Common myeloid progenitor, CD34-positive (primary cell): Measurements from ENCODE around the gene MVB12B.
"Not testable (repeated sequence)": the region's sequence is repeated elsewhere in the genome, so short reads cannot be mapped to it uniquely, and the experiment has no call there.

Experiments
- CTCF ChIA-PET: fragments of 350-600 bp; sonication (Branson Sonifier 250); formaldehyde crosslinking; loops from one replicate; lab custom pipeline; 2021; ENCODE audit warnings: antibody characterized with exemption; lab: Charles Lee
- POLR2A ChIA-PET: fragments of 350-600 bp; sonication (Branson Sonifier 250); formaldehyde crosslinking; loops from one replicate; lab custom pipeline; 2021; ENCODE audit warnings: antibody characterized with exemption; lab: Charles Lee
- DNase-seq, 3 donors: peaks; one replicate each; pipeline versions ENCODE4 v3.0.0 to v3.0.0-alpha.2; 2013
- H3K27ac ChIP-seq, 2 experiments: 1 replicate in 1 of 2; 2 replicates in 1 of 2; pipeline ENCODE4 v1.7.0; 2013; ENCODE audit warnings: inconsistent platforms in 2 of 2, low read length in 2 of 2, mild to moderate bottlenecking in 2 of 2, low read depth in 1 of 2, moderate library complexity in 1 of 2; ENCODE audit not compliant: severe bottlenecking in 2 of 2, insufficient read depth in 1 of 2, poor library complexity in 1 of 2
- H3K27me3 ChIP-seq, 5 experiments: replicated peaks in 2 of 5; 1 replicate in 3 of 5; 2 replicates in 2 of 5; pipeline versions ENCODE4 v1.6.1 to v1.7.0; 2013; ENCODE audit warnings: low read length in 4 of 5, mild to moderate bottlenecking in 2 of 5, moderate library complexity in 2 of 5, inconsistent platforms in 1 of 5; ENCODE audit not compliant: insufficient read depth in 5 of 5, control insufficient read depth in 4 of 5
- H3K36me3 ChIP-seq, 4 experiments: 1 replicate in 2 of 4; 2 replicates in 2 of 4; pipeline versions ENCODE4 v1.6.1 to v1.7.0; 2013; ENCODE audit warnings: low read length in 3 of 4, control low read depth in 1 of 4, mild to moderate bottlenecking in 1 of 4; ENCODE audit not compliant: control insufficient read depth in 4 of 4, insufficient read depth in 4 of 4
- H3K4me1 ChIP-seq, 4 experiments: 1 replicate in 3 of 4; 2 replicates in 1 of 4; pipeline versions ENCODE4 v1.6.1 to v1.7.1; 2013; ENCODE audit warnings: low read length in 3 of 4, mild to moderate bottlenecking in 3 of 4, control low read depth in 1 of 4, inconsistent platforms in 1 of 4, moderate library complexity in 1 of 4; ENCODE audit not compliant: control insufficient read depth in 4 of 4, insufficient read depth in 4 of 4; ENCODE audit errors: control extremely low read depth in 1 of 4
- H3K4me3 ChIP-seq, 7 experiments: 1 replicate in 4 of 7; 2 replicates in 3 of 7; pipeline versions ENCODE4 v1.5.1 to v1.7.0; 2013; ENCODE audit warnings: mild to moderate bottlenecking in 7 of 7, low read length in 6 of 7, moderate library complexity in 6 of 7, inconsistent platforms in 2 of 7, low read depth in 2 of 7, control low read depth in 1 of 7; ENCODE audit not compliant: insufficient read depth in 4 of 7, control insufficient read depth in 1 of 7; ENCODE audit errors: extremely low read depth in 1 of 7
- H3K9me3 ChIP-seq, 5 experiments: 1 replicate in 4 of 5; 2 replicates in 1 of 5; pipeline versions ENCODE4 v1.6.1 to v1.7.1; 2013; ENCODE audit warnings: low read length in 4 of 5, mild to moderate bottlenecking in 2 of 5, inconsistent platforms in 1 of 5, low read depth in 1 of 5, moderate library complexity in 1 of 5; ENCODE audit not compliant: control insufficient read depth in 4 of 5, insufficient read depth in 2 of 5; ENCODE audit errors: control extremely low read depth in 1 of 5
- WGBS: methylation state at CpG from one replicate; pipeline ENCODE4 v1.1.5; 2013; ENCODE audit not compliant: insufficient coverage; 5-methylcytosine and 5-hydroxymethylcytosine counted together

MVB12B gene

GRCh38 chr9:126536131-126536530 is 209.5 kb downstream of the MVB12B start:
- Histone ChIP-seq H3K27me3 (no peaks in the 10 kb centered on the region), H3K4me1 (peaks cover 4 to 17% (median 15%) of the 10 kb centered on the region in 4 experiments), H3K27ac (no peak overlapping the region), H3K9me3 (no peaks in the 10 kb centered on the region), H3K4me3 (no peak overlapping the region), H3K36me3 (no peaks in the 10 kb centered on the region)
- POLR2A ChIA-PET = no interaction called here
- CTCF ChIA-PET = interaction anchor here (1.1 to 1.5 kb wide), 2 partner anchors 10 to 15 kb away, joined by 3 to 4 read pairs; no protein-coding TSS in a partner anchor
- 97% methylated on average over 5 of the region's 7 CpGs for WGBS
- DNase-seq = no peak

GRCh38 chr9:126536841-126537465 is 210.3 kb downstream of the MVB12B start:
- Histone ChIP-seq H3K27ac (no peak overlapping the region), H3K4me1 (peaks cover 4 to 17% (median 15%) of the 10 kb centered on the region in 4 experiments), H3K9me3 (no peaks in the 10 kb centered on the region), H3K4me3 (no peak overlapping the region), H3K27me3 (no peaks in the 10 kb centered on the region), H3K36me3 (no peaks in the 10 kb centered on the region)
- DNase-seq = no peak
- ChIA-PET POLR2A (no interaction called here), CTCF (interaction anchor here (1.1 to 1.5 kb wide), 2 partner anchors 9 to 14 kb away, joined by 3 to 4 read pairs; no protein-coding TSS in a partner anchor)
- WGBS = 94% methylated on average over 10 of the region's 11 CpGs

DNA sequence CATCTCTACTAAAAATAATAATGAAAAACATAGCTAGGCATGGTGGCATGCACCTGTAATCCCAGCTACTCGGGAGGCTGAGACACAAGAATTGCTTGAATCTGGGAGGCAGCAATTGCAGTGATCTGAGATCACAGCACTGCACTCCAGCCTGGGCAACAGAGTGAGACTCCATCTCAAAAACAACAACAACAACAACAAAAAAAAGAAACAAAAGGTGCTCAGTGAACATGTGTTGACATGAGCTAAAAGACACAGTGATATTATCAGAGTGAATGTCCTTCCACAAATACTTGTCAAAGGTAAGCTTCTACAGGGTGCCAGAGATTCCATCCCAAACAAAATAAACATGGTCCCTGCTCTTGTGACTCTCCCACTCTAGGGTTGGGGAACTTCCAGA is 211.9 kb downstream of the MVB12B start:
- CTCF ChIA-PET = interaction anchor here (1.0 to 2.2 kb wide), 6 partner anchors 10 to 28 kb away, joined by 3 to 9 read pairs (median 6); no protein-coding TSS in a partner anchor
- Histone ChIP-seq H3K9me3 (no peaks in the 10 kb centered on the region), H3K36me3 (no peaks in the 10 kb centered on the region), H3K27me3 (peaks cover 0 to 1% (median 0%) of the 10 kb centered on the region in 5 experiments), H3K4me3 (no peak overlapping the region), H3K4me1 (peaks cover under 1 to 8% (median 7%) of the 10 kb centered on the region in 4 experiments), H3K27ac (no peak overlapping the region)
- WGBS = 100% methylated on average over 1 of the region's 1 CpG
- POLR2A ChIA-PET = no interaction called here
- DNase-seq = no peak

GRCh38 chr9:126540398-126540797 is 213.8 kb downstream of the MVB12B start:
- H3K27ac ChIP-seq, H3K27me3 ChIP-seq, H3K9me3 ChIP-seq, DNase-seq, H3K36me3 ChIP-seq, CTCF ChIA-PET, H3K4me3 ChIP-seq, H3K4me1 ChIP-seq, POLR2A ChIA-PET: not testable (repeated sequence)
- WGBS = 95% methylated on average over 7 of the region's 9 CpGs

GRCh38 chr9:126543490-126543889 is 216.9 kb downstream of the MVB12B start:
- Histone ChIP-seq H3K36me3 (no peaks in the 10 kb centered on the region), H3K27me3 (peaks cover 0 to 2% (median 0%) of the 10 kb centered on the region in 5 experiments), H3K27ac (no peak overlapping the region), H3K9me3 (no peaks in the 10 kb centered on the region), H3K4me1 (no peaks in the 10 kb centered on the region), H3K4me3 (no peak overlapping the region)
- CTCF ChIA-PET = interaction anchor here (0.7 to 2.7 kb wide), 2 partner anchors 11 to 14 kb away, joined by 3 to 10 read pairs; no protein-coding TSS in a partner anchor
- no peak for DNase-seq
- POLR2A ChIA-PET = no interaction called here
- WGBS = no CpG with 5 or more reads among the region's 3 CpGs

DNA sequence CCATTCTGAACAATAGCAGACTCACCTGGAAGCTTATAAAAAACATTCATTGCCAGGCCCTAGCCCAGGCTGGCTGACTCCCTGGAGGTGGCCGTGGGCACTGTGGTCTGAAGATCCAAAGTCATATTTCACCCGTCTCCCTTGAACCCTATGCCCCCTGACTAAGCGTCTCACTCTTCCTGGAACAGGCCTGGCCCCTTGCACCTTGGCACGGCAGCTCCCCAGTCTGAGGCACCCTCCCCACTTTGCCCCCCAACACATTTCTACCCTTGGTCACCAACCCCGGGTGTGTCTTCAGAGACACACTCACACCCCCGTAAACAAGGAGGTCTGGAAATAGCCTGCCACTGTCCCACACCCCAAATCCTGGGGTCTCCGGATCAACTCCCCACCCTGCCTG is 218.5 kb downstream of the MVB12B start:
- Histone ChIP-seq H3K9me3 (no peaks in the 10 kb centered on the region), H3K27me3 (peaks cover 0 to 2% (median 0%) of the 10 kb centered on the region in 5 experiments), H3K36me3 (no peaks in the 10 kb centered on the region), H3K27ac (no peak overlapping the region), H3K4me3 (no peak overlapping the region), H3K4me1 (no peaks in the 10 kb centered on the region)
- ChIA-PET POLR2A (no interaction called here), CTCF (interaction anchor here (1.6 to 2.7 kb wide), 3 partner anchors 9 to 44 kb away, joined by 4 to 10 read pairs (median 4); no protein-coding TSS in a partner anchor)
- WGBS = 82% methylated on average over 7 of the region's 7 CpGs
- no peak for DNase-seq

DNA sequence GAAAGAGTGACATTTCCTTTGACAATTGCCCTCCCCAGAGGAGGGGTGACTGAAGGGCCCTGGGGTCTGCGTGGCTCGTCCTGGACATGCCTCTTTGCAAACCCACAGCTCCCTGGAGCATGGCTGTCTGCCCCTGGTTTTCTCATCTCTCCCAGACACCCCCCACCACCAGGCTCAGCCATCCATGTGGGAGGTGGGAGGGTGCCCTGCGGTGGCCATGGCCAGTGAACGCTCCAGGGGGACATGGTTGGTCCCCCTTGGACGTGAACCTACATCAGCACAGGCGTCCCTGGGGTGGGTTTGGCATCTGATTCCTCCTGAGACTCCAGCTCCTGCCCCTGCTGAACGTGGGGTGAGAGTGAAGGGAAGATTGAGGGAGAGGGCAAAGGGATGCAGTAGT is 219.4 kb downstream of the MVB12B start:
- H3K27ac ChIP-seq = no peak overlapping the region
- ChIA-PET CTCF (interaction anchor here (1.3 to 2.7 kb wide), 4 partner anchors 8 to 45 kb away, joined by 3 to 10 read pairs (median 4); no protein-coding TSS in a partner anchor), POLR2A (no interaction called here)
- no peak for DNase-seq
- H3K27me3 ChIP-seq = peaks cover 0 to 2% (median 0%) of the 10 kb centered on the region in 5 experiments
- no peaks in the 10 kb centered on the region for H3K36me3 ChIP-seq
- no peaks in the 10 kb centered on the region for H3K4me1 ChIP-seq
- no peak overlapping the region for H3K4me3 ChIP-seq
- no peaks in the 10 kb centered on the region for H3K9me3 ChIP-seq
- 87% methylated on average over 6 of the region's 7 CpGs for WGBS
